DMS53 treated with DMSO at 0.1 percent for 48 hours (cell line): Measurements from ENCODE around the gene UST.

Experiments used
- DNase-seq: peaks from one replicate; lab custom pipeline; 2025; ENCODE audit not compliant: unreplicated experiment; lab: John Stamatoyannopoulos, UW

The UST gene

GRCh38 chr6:149054559-149055194 is 307.8 kb downstream of the UST start:
- DNase-seq, result no peak

- no peak for DNase-seq
Measured at GRCh38 chr6:149055195-149055899, 308.5 kb downstream of the UST start.

GRCh38 chr6:149056777-149057463 is 310.1 kb downstream of the UST start:
- DNase-seq, result no peak

GRCh38 chr6:149057464-149057840 is 310.6 kb downstream of the UST start:
- DNase-seq, result no peak

- DNase-seq, result no peak
Measured at GRCh38 chr6:149059557-149059956, 312.7 kb downstream of the UST start.

- DNase-seq, result peak; percentile 54
Measured at GRCh38 chr6:149060300-149060984, 313.6 kb downstream of the UST start.

- peak; percentile 81 for DNase-seq
Measured at GRCh38 chr6:149060985-149061760, 314.3 kb downstream of the UST start.

GRCh38 chr6:149061930-149062329 is 315.1 kb downstream of the UST start:
- DNase-seq, result no peak

GRCh38 chr6:149062653-149063348 is 316.0 kb downstream of the UST start:
- DNase-seq, result no peak

GRCh38 chr6:149063468-149063867 is 316.6 kb downstream of the UST start:
- DNase-seq, result no peak

GRCh38 chr6:149064001-149064659 is 317.3 kb downstream of the UST start:
- no peak for DNase-seq

- no peak for DNase-seq
Measured at GRCh38 chr6:149064660-149065015, 317.8 kb downstream of the UST start.

GRCh38 chr6:149065121-149065520 is 318.3 kb downstream of the UST start:
- DNase-seq, result no peak

- DNase-seq, result no peak
Measured at GRCh38 chr6:149065658-149066556, 319.1 kb downstream of the UST start.

GRCh38 chr6:149071997-149072396 is 325.2 kb downstream of the UST start:
- DNase-seq, result no peak

- no peak for DNase-seq
Measured at GRCh38 chr6:149074832-149075258, 328.0 kb downstream of the UST start.

GRCh38 chr6:149075616-149076354 is 329.0 kb downstream of the UST start:
- no peak for DNase-seq

- no peak for DNase-seq
Measured at GRCh38 chr6:149076355-149076734, 329.5 kb downstream of the UST start.
